Endothelial cell of hepatic sinusoid (primary cell): ENCODE results near the gene CYB5RL.
"Not testable (repeated sequence)": the region's sequence is repeated elsewhere in the genome, so short reads cannot be mapped to it uniquely, and the experiment has no call there.

ENCODE experiments used
- in situ Hi-C: cut with HindIII; loops from 2 replicates; pipeline ENCODE4 v1.10.0; 2017; ENCODE audit warnings: low sequenced_read_pairs

Gene CYB5RL, protein sequence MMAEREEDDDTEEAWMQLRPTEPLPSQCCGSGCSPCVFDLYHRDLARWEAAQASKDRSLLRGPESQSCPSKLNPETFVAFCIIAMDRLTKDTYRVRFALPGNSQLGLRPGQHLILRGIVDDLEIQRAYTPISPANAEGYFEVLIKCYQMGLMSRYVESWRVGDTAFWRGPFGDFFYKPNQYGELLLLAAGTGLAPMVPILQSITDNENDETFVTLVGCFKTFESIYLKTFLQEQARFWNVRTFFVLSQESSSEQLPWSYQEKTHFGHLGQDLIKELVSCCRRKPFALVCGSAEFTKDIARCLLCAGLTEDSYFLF

GRCh38 chr1:54199765-54200518, at the start of gene CYB5RL, which contains the start of gene MRPL37:
Gene CYB5RL, minus strand, starts transcription at chr1:54200030. Its CDS starts 4,414 bp downstream, at chr1:54195616.
Gene MRPL37, plus strand, starts transcription at chr1:54200167. Its CDS starts 77 bp downstream, at chr1:54200244.
- in situ Hi-C loops, result no loop called here

GRCh38 chr1:54248966-54249365, 49.1 kb upstream of the CYB5RL start:
- in situ Hi-C loops, result no loop called here

- in situ Hi-C loops, result no loop called here
Measured at GRCh38 chr1:54247863-54248515, 48.2 kb upstream of the CYB5RL start.

- in situ Hi-C loops, result no loop called here
Measured at GRCh38 chr1:54246116-54246721, 46.4 kb upstream of the CYB5RL start.

- in situ Hi-C loops, result no loop called here
Measured at GRCh38 chr1:54245501-54245900, 45.7 kb upstream of the CYB5RL start.

GRCh38 chr1:54244655-54245054, 44.8 kb upstream of the CYB5RL start:
- in situ Hi-C loops, result no loop called here

DNA sequence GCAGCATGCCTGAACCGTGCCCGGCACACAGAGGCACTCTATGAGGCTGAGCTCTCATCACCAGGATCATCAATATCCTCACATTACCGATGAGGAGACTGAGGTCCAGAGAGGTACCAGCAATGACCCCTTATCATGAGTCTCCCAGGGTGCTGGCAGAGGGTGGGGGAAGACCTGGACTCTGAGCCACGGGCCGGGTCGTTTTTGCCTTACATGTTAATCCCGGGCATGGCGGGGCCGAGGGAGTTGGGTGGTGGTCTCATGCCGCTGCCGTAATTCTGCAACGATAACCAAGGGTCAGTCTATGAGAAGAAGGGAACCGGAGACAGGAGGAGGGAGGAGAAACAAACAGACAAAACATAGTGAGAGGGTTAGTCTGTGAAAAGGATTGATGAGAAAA, 43.2 kb upstream of the CYB5RL start:
- in situ Hi-C loops, result no loop called here

DNA sequence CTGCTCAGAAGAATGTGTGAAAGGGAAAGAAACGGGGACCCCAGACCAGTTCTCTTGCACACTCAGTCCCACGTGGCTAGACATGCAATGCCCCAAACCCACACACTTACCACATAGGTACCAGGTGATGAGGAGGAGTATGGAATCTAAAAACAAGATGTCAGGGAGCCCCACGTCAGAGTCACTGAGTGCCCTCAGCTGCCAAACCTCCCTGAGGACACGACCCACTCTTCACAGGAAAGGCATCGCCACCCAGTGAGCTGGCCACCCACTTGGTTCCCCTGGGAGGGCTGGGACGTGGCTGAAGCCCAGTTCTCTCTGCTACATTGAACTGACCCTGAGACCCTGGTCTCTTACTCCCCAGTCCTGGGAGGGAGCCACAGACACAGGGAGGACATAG, 41.5 kb upstream of the CYB5RL start:
- in situ Hi-C loops, result no loop called here

DNA sequence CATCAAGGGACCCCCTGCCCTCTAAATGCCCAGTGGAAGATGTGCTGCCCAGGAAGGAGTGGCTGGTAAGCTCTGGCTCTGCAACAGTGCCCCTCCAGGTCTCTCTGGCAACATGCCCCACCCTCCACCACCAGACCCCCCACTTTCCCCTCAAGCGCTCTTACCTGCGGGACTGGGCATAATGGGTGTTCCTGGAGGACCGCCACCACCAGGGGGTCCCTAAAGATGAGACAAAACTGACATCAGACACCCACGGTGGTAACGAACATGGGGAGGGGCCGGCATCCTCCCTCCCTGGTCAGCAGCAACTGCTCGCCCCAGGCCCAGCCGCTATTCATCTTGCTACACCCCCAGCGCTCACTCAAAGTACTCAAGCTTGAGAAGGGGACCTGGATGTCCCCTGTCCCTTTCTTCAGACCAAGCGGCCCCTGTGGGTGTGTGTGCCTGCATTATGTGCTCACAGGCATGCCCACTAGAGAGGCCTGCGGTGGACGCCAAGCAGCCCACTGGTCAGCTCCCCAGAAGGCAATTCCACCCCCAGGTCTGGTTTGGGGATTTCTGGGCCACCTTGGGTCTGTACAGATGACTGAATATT, 41.0 kb upstream of the CYB5RL start:
- in situ Hi-C loops, result no loop called here

DNA sequence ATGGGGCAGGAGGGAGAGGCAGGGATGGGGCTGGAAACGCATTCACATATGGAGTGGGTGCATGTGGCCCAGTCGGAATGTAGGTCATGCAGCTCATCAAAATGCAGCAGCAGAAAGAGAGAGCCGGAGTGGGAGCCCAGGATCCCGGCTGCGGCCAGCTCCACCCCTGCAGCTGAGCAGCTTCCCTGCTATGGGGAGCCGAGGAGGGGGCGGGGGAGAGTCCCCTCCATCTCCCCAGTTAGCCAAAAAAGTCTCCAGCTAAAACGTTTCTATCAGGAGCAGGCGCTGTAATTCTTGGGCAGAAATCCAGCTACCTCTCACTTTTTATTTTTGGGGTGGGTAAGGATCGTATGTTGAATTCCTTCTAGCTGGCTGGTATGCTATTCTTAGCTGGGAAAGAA, 39.8 kb upstream of the CYB5RL start:
- in situ Hi-C loops, result no loop called here

DNA sequence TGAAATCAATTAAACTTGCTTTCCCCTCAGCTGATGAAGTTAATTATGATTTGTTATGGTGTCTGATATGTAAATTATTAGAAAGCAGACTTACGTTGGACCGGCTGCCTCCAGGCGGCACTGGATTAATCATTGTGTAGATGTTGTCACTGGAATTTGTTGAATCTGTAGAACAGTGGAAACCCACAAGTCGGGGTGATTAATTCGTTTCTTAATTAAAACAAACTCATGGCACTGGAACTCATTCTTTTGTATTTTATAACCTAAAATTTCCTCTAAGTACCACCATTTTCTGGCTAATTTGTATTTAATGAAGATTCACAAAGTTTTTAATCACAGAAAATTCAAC, 39.2 kb upstream of the CYB5RL start:
- in situ Hi-C loops, result no loop called here

DNA sequence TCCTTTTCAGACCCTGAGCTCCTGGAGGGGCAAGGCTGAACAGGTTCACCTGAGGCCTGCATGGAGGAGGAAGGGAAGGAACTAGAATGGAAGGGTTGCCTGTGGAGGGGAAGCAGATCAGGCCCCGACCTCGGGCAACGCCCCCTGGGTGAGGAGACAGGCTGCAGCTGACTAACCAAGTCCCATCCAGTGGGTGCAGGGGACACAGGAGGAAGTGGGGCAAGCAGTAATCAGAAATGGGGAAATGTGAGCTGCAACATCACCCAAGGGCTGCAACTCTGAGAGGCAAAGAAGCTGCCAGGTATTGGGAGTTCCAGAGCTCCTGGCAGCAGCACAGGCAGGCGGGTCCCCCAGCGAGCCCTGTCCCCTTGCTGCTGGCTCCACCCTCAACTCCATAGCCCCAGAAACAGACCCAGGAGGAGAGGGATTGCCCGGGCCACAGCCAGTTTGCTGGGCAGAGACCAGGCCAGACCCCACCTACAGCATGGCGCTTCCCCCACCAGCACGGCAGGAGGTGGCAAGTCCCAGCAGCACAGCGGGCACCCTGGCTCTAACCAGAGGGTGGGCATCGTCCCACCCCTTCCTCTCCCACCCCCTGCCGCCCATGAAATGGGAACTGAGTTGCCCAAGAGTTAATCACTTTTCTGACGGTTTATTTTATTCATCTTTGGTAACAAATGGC, 38.7 kb upstream of the CYB5RL start:
- in situ Hi-C loops, result no loop called here

- in situ Hi-C loops, result no loop called here
Measured at GRCh38 chr1:54237586-54237985, 37.8 kb upstream of the CYB5RL start.

DNA sequence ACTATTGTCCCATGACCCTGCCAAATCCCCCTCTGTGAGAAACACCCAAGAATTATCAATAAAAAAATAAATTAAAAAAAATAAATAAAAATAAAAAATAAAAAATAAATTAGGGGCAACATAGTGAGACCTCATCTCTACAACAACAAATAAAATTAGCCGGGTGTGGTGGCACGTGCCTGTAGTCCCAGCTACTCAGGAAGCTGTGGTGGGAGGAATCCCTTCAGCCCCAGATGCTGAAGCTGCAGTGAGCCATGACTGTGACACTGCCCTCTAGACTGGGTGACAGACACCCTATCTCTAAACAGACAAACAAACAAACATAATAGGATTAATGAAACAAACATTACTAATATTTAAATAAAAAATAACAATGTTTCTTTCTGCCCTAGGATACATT, 34.5 kb upstream of the CYB5RL start:
- in situ Hi-C loops, result no loop called here

GRCh38 chr1:54233196-54233595, 33.4 kb upstream of the CYB5RL start:
- in situ Hi-C loops, result not testable (repeated sequence)

- in situ Hi-C loops, result no loop called here
Measured at GRCh38 chr1:54230507-54231339, 30.9 kb upstream of the CYB5RL start.

DNA sequence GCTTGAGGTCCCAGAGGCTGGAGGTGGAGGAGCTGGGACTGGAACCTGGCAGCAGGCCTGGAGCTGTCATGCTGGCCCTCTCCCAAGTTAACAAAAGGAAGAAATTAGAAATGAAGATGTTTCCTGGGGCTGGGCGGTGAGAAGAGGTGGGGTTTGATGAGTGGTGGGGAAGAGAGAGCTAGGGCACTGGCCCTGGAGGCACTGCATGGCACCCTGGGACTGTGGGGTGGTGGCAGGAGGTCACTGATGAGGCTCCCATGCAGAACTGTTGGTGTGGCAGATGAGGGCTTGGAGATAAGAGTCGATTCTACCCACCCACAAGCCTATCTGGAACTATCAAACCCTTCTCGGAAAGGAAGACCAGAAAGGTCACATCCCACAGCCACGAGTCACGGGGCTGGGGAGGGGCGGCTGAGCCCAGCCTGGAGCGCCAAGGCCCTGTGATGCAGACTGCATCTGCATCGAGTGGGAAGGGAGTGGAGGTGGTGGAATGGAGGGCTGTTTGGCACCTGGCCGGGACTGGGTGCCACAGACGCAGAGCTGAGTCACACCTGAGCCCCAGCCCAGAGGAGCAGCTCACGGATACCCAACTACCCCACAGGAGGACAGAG, 29.6 kb upstream of the CYB5RL start:
- in situ Hi-C loops, result no loop called here

DNA sequence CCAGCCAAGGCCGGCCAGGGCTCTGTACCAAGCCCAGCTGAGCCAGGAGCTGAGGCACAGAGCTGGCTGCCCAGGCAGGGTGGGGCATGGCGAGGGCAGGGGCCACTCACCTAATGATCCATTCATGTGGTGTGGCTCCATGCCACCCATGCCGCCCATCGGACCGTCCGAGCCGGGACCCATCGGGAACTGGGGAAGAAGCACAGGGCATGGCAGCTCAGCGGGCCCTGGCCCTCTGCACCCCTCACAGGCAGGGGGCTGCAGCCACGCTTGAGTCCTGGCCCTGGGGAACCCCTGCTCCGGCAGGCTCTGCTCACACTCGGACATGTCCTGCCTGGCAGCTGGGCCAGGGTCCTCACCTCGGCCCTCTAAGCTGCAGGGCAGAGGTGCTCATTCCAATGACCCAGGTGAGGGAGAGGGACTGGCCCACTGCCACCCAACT, 28.8 kb upstream of the CYB5RL start:
- in situ Hi-C loops, result no loop called here

- in situ Hi-C loops, result no loop called here
Measured at GRCh38 chr1:54227891-54228310, 28.1 kb upstream of the CYB5RL start.
